HEK293 (cell line): ENCODE results near the gene ZFPM1.

Experiments used
- BCL11A ChIP-seq: fragments of 450-650 bp; formaldehyde crosslinking; IDR thresholded peaks from 2 replicates; pipeline ENCODE4 v1.5.1; 2016; ENCODE audit warnings: low read depth, missing biosample characterization, missing genetic modification characterization
- CTCF ChIP-seq: fragments of 450-650 bp; formaldehyde crosslinking; IDR thresholded peaks from 2 replicates; pipeline ENCODE4 v1.5.1; 2016; ENCODE audit warnings: missing biosample characterization, missing genetic modification characterization
- TRIM28 ChIP-seq: IDR thresholded peaks from 2 replicates; pipeline ENCODE4 v1.6.1; 2011; ENCODE audit warnings: low read length, control low read depth, borderline replicate concordance
- YY1 ChIP-seq: fragments of 450-650 bp; formaldehyde crosslinking; IDR thresholded peaks from 2 replicates; pipeline ENCODE4 v1.5.1; 2018; ENCODE audit warnings: missing biosample characterization, missing genetic modification characterization
- ZNF266 ChIP-seq: fragments of 450-650 bp; formaldehyde crosslinking; IDR thresholded peaks from 2 replicates; pipeline ENCODE4 v1.5.1; 2016; ENCODE audit warnings: missing biosample characterization, missing genetic modification characterization, low read depth
- ZNF843 ChIP-seq: fragments of 450-650 bp; formaldehyde crosslinking; IDR thresholded peaks from 2 replicates; pipeline ENCODE4 v1.5.1; 2016; ENCODE audit warnings: missing biosample characterization, missing genetic modification characterization

GRCh38 chr16:88533932-88534637 lies 81.0 kb downstream of the ZFPM1 start:
- TF ChIP-seq BCL11A (tag by site-specific recombination) (no peak), TRIM28 (no peak), ZNF266 (tag by site-specific recombination) (no peak), CTCF (tag by site-specific recombination) (no peak), YY1 (tag by site-specific recombination) (no peak), ZNF843 (tag by site-specific recombination) (no peak)
